GM19025 (cell line): Measurements from ENCODE around the gene B3GNT9.
A peak's percentile ranks its signal among the peaks of the same experiment; 100 is the strongest.

Experiments used
- ATAC-seq: cut with Tn5 transposase; IDR thresholded peaks from one replicate; pipeline ENCODE4 v1.9.1; 2021; ENCODE audit warnings: mild to moderate bottlenecking, low read depth, moderate library complexity; ENCODE audit not compliant: unreplicated experiment

Gene B3GNT9

DNA sequence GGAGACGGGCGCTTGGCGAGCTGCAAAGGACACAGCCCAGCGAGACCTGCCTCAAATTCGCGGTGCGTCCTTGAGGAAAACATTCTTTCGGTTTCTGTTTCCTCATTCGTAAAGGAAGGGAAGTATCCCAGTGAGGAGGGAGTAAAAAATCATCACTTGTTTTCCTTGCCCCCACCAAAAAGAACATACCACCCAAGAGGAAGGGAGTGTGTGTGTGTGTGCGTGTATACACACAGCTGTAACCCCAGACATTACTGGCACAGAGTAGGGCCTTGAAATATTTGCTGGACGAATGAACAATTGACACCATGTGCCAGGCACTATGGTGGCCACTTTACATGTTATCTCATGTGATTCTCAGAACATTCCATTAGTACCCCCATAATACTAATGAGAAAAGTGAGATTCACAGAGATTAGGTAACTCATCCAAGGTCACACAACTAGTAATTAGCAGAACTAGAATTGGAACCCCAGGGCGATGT is 34.9 kb upstream of the B3GNT9 start:
- no peak for ATAC-seq

GRCh38 chr16:67184995-67185650 is 34.3 kb upstream of the B3GNT9 start:
- no peak for ATAC-seq

DNA sequence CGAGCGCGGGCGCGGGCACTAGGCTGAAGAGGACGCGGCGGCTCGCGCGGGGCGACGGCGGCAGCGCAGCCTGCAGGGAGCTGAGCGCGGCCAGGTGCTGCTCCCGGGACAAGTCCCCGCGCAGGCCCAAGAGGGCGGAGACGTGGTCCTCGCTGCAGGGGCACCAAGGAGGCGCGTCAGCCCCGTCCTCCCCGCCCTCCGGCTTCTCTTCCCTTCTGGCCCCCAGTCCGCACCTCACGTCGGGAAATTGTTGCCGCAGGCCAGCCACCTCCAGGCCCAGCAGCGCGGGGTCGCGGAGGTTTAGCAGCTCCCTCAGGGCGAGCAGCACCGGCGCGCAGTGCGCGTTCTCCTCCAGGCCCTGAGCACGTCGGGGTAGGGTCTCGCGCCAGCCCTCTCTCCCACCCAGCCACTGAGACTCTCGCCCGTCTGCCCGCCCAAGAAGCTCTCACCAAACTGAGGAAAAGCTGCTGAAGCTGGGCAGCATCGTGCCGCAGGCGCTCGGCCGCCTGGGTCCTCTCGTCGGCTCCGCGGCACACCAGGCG is 33.7 kb upstream of the B3GNT9 start:
- no peak for ATAC-seq

DNA sequence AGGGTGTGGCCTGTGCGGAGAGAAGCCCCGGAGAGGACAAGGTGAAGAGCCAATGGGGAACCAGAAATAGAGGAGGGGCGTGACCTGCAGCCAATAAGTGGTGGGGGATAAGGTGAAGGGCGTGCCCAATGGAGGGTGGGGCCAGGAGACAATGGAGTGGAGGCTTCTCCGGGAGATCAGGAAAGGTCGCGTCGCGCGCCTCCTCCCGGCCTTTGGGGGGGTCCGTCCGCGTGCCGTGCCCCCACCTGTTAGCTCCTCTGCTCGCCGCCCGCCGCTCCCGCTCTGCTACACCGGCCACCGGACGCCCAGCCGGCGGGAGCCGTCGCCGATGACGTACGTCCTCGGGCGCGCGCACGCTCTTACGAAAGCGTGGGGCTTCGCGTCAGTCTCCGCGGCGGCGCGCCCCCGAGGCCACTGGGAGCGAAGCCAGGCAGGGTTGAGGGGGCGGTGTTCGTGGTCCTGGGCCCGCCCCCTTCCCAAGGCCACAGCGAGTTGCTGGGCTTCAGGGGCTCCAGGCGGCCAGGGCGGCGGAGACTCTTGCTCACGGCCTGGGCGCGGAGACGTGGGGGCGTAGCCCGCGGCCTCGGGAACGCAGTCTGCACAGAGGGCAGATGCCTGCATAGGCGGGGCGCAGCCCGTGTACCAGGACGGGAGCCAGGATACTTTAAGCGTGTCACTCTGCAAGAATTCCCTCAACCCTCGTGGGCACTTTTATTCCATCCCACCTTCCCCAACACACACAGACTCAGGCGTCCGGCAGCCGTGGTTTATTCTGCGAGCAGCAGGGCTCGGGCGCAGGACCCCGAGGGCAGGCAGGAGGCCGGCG is 33.0 kb upstream of the B3GNT9 start, which contains the start of gene MATCAP1:
Gene MATCAP1 (minus strand): TSS at position 337 of the 826 bp plus-strand sequence. CDS start 3,353 bp downstream, outside the sequence.
- peak; percentile 92 for ATAC-seq

DNA sequence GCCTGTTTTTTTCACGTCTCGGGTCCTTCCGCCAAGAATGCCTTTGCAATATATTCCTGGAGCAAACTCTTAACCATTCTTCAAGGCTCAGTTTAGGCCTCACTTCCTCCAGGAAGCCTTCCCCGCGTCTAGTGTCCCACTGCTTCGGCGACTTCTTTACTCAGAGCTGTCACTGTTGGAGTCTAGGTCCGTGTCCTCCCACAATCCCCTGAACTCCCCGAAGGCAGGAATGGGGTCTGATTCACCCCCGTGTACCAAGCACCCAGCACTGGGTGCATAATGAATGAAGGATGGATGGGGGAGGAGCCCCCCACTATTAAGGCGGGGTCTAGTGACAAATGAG is 32.5 kb upstream of the B3GNT9 start:
- no peak for ATAC-seq

GRCh38 chr16:67182288-67182687 is 31.5 kb upstream of the B3GNT9 start:
- no peak for ATAC-seq

DNA sequence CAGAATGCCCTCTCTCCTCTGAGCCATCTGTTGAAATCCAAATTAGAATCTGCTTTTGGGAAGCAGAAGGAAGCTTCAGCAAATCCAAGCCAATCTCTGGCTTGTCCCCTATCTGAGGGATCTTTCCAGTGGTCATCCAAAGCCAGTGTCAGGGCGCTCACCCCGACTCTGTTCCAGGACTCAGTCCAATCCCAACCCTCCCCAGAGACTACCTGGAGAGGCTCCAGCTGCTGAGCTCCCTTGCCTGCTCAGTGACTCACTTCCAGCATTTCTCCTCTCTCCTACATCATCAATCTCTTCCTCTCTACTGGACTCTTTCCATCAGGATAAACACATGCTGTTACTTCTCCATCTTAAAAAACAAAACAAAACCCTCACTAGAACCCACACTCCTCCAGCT is 30.5 kb upstream of the B3GNT9 start:
- no peak for ATAC-seq

DNA sequence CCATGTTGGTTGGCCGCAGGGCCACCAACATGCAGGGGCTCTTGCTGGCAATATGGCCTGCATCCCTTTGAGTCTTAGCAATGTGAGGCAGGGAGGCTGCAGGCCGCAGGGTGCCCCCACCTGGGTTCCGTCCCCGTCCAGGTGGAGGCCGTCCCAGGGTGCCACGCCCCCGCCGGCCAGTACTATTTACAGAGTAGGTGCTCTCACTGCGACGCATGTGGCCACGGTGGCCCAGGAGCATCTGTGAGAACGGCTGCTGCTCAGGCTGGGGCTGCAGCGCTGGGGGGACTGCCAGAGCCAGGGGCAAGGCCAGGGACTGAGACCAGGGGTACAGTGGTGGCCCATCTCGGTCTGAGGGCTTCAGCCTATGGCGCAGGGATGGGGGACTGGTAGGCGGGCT is 29.4 kb upstream of the B3GNT9 start:
- ATAC-seq, result no peak

DNA sequence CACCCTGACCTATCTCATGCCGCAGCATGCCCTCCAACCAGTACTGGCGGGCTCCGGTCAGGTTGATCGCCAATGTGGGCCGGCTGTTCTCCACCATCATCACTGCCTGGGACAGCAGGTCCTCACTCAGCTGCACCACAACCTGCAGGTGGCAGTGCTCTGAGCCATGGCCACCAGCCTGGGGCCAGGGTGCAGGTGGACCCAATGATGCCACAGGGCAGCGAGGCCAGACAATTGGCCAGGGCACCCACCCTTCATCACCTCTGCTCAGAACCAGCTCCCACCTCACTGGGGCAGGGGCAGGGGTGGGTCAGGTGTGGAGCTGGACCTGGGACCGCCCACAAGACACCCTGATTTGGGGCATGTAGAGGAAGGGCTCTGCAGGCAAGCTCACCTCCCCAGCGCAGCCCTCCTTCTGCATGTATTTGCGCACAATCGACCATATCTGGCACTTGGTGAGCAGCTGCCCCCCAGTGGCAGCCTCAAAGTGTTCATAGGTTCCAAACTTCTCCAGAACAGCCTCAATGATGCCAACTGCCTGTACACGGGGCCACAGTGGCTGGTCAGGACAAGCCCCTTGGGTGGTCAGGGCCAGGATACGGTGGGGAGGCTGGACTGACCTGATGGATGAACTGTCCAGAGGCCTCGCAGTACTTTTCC is 28.8 kb upstream of the B3GNT9 start:
- ATAC-seq, result no peak

GRCh38 chr16:67177743-67178699 is 27.2 kb upstream of the B3GNT9 start:
- ATAC-seq, result no peak

GRCh38 chr16:67176662-67177061 is 25.9 kb upstream of the B3GNT9 start:
- no peak for ATAC-seq

GRCh38 chr16:67174706-67175231 is 24.0 kb upstream of the B3GNT9 start:
- ATAC-seq, result no peak

DNA sequence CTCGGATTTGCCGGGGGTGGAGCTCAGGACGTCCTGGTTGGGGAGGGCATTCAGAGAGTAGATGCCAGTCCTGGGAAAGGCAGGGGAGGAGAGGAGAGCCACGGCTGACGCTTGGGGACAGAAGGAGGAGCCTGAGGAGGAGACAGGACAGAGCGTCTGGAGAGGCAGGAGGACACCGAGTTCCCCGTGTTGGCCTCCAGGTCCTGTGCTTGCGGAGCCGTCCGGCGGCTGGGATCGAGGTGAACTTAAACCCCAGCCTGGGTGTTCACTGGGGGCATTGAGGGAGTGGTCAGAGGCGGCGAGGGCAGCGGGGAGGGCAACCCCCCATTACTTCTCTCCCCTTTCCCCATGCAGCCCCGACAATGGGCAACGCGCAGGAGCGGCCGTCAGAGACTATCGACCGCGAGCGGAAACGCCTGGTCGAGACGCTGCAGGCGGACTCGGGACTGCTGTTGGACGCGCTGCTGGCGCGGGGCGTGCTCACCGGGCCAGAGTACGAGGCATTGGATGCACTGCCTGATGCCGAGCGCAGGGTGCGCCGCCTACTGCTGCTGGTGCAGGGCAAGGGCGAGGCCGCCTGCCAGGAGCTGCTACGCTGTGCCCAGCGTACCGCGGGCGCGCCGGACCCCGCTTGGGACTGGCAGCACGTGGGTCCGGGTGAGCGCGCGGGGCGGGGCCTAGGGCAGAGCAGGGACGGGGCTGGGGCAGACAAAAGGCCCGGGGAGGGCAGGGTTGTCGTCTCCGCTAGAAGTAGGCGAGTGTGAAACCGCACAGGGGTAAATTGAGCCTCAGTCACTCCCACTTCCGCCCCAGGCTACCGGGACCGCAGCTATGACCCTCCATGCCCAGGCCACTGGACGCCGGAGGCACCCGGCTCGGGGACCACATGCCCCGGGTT is 23.3 kb upstream of the B3GNT9 start:
- ATAC-seq, result peak; percentile 39

DNA sequence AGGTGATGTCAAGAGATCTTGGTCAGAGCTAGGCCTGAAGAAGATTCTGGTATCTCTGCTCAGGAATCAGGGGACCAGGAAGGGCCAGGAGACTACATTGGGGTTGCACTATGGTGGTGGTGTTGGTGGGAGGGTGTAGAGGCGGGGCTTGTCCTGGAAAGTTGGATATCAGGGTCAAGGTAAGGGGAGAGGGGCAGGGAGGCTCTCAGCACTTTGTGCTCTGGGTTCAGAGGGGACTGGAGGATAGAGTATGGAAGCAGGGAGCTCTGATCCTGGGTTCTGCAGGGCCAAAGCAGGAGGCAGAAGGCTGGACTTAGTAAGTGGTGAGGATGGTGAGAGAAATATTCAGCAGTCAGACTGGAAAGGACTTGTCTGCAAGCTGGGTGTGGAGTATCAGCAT is 22.5 kb upstream of the B3GNT9 start:
- ATAC-seq, result no peak

GRCh38 chr16:67170949-67171649 is 20.3 kb upstream of the B3GNT9 start:
- peak; percentile 3 for ATAC-seq

- peak; percentile 44 for ATAC-seq
Measured at GRCh38 chr16:67170168-67170948, 19.6 kb upstream of the B3GNT9 start, which contains the start of gene NOL3. TSS of gene NOL3 (plus strand) at chr16:67170538.

DNA sequence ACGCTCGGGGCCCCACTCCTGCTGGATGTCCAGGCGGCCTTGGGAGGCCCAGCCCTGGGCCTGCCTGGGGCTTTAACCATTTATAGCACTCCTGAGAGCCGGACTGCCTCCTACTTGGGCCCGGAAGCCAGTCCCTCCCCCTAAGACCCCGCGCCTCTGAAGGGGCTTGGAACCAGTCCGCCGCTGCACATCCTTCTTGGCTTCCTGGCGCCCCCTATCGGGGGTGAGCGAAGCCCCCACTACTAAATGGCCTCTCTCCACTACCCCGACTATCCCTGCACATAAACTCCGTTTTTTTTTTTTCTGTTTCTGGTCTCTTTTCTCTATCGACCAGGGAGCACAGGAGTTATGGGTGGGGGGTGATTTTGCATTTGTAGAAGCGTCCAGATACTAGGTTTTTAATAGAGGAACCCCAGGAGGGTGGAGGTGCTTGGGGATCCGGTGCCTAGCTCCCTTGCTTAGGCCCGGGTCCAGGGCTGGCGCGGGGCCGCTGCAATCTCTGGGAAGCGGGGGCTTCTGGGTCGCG is 18.9 kb upstream of the B3GNT9 start:
- no peak for ATAC-seq
